ENCODE results near the gene TINAG.

Gene TINAG

DNA sequence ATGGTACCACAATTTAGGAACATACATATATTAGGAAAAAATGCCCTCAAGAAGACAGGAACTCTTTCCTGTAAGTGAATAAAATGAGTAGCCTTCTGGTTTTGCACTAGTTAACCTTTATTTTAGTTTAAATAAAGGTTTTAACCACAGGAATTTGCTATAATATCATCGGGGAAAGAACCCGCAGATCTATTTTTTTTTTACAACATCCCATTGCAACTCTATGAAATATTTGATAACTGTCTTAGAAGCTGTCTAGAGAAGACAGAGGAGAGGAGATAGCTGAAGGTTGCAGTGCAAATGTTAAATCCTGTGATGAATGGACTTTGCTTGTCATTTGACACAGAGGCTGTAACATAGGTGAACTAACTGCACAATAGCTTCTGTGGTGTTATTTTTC is 69.5 kb downstream of the TINAG start:
- no peak for DNase-seq (ENCODE audit: low read depth)
- no peak overlapping the region for H3K4me3 ChIP-seq (ENCODE audit: low read depth, low read length)
- no peak for TF ChIP-seq CTCF (IDR thresholded peaks at IDR 0.05; ENCODE audit: insufficient read depth, low read depth, low read length, missing control alignments)

DNA sequence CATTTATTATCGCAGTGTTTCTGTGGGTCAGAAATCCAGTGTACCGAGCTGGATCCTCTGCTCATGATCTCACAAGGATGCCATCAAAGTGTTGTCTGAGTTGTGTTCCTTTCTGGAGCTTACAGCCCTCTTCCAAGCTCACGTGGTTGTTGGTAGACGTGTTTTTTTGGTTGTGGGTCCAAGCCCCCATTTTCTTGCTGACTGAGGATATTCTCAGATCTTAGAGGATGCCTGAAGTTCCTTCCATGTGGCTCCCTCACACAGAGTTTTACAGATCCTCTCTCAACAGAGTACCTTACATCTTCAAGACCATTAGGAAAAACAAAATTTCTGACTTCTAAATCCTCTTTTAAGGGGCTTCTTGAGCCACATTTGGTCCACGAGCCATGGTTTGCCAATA is 78.1 kb downstream of the TINAG start:
- DNase-seq (ENCODE audit: low read depth): no peak
- H3K4me3 ChIP-seq (ENCODE audit: low read depth, low read length): no peak overlapping the region
- no peak for TF ChIP-seq CTCF (IDR thresholded peaks at IDR 0.05; ENCODE audit: insufficient read depth, low read depth, low read length, missing control alignments)

- no peak for DNase-seq (ENCODE audit: low read depth)
- no peak for TF ChIP-seq CTCF (IDR thresholded peaks at IDR 0.05; ENCODE audit: insufficient read depth, low read depth, low read length, missing control alignments)
- no peak overlapping the region for H3K4me3 ChIP-seq (ENCODE audit: low read depth, low read length)
Measured at GRCh38 chr6:54390362-54390761, 82.1 kb downstream of the TINAG start.

DNA sequence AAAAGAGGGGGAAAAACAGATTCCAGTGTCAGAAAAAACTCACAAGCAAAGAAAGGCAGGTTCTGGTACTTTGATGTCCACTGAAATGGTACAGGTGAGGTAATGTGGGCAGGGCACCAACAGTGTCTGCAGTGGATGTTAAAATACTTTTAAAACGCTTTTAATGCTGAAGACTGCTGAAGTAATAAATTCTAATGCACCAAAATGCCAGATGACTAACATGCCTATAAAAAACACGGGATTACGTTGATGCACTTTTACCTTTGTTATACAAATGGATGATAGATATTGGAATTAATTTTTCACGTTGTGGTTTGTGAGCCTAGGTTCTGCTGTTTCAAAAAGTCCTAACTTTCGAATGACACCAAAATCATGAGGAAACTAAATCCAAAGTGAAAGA is 83.3 kb downstream of the TINAG start:
- no peak for TF ChIP-seq CTCF (IDR thresholded peaks at IDR 0.05; ENCODE audit: insufficient read depth, low read depth, low read length, missing control alignments)
- no peak overlapping the region for H3K4me3 ChIP-seq (ENCODE audit: low read depth, low read length)
- DNase-seq (ENCODE audit: low read depth): no peak

- no peak for DNase-seq (ENCODE audit: low read depth)
- H3K4me3 ChIP-seq (ENCODE audit: low read depth, low read length): no peak overlapping the region
- no peak for TF ChIP-seq CTCF (IDR thresholded peaks at IDR 0.05; ENCODE audit: insufficient read depth, low read depth, low read length, missing control alignments)
Measured at GRCh38 chr6:54403096-54403495, 94.9 kb downstream of the TINAG start.

DNA sequence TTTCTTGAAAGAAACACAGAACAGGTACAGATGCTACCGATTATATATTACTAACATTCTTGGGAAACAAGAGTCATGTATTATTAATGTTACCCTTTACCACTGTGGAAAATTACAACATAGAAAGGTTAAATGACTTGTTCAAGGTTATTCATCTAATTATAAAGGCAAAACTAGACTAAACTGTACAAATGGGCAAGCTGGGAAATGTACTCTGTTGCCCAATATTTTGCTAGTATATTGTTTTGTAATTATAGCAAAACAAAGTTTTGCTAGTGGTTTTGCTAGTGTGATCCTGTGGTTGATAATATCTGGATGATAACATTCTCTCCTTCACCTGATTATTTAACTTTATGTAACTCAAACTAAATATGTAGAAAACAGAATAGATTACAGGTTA is 96.5 kb downstream of the TINAG start:
- TF ChIP-seq CTCF (IDR thresholded peaks at IDR 0.05; ENCODE audit: insufficient read depth, low read depth, low read length, missing control alignments): no peak
- H3K4me3 ChIP-seq (ENCODE audit: low read depth, low read length): no peak overlapping the region
- DNase-seq (ENCODE audit: low read depth): no peak

GRCh38 chr6:54411767-54412166 is 103.5 kb downstream of the TINAG start:
- no peak for DNase-seq (ENCODE audit: low read depth)
- no peak for TF ChIP-seq CTCF (IDR thresholded peaks at IDR 0.05; ENCODE audit: insufficient read depth, low read depth, low read length, missing control alignments)

More at GRCh38 chr6:54411767-54412166, 103.5 kb downstream of the TINAG start:
- H3K4me3 ChIP-seq (ENCODE audit: low read depth, low read length): no peak overlapping the region

Measured in GM12865 (cell line).